Measurements from ENCODE around the gene CFAP251. TPM values are rescaled to one million over a fixed set of nuclear protein-coding genes. Genes with fewer than 3 reads are reported as not detected.
"Not testable (repeated sequence)": the region's sequence is repeated elsewhere in the genome, so short reads cannot be mapped to it uniquely, and the experiment has no call there.

The CFAP251 gene
- total and polyA plus RNA-seq, 3 donors from 2014 or later: 29.0 to 56.1 (median 41.5) TPM

DNA sequence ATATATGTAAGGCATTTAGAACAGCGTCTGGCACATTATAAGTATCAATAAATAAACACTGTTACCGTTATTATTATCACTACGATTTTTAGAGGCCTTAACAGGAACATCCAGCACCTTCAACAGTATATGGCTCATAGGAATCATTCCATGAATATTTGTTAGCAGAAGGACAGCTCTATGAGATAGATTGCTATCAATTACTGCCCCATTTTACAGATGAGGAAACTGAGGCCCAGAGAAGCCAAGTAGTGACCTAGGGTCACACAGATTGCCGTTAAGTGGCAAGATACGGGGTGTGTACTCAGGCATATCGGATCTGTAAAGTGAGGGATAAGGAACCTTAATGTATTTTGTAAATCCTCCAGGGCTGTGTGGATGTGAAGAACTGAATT is 30.3 kb upstream of the CFAP251 start:
- Histone ChIP-seq H3K36me3 (ENCODE audit: low read depth, missing control alignments) (no peaks in the 10 kb centered on the region), H3K27me3 (no peaks in the 10 kb centered on the region), H3K4me1 (peaks cover 11% of the 10 kb centered on the region), H3K27ac (peak overlapping the region in 1 of 2 donors; percentile 77), H3K4me3 (peak overlapping the region; percentile 71 to 84), H3K9me3 (no peaks in the 10 kb centered on the region)
- WGBS, 2 donors: 27 to 31% methylated on average over 6 of the region's 6 CpGs
- intact Hi-C loops (cut with DNase I; ENCODE audit: low total_unique reads): no loop called here
- TF ChIP-seq, protein P1, sequence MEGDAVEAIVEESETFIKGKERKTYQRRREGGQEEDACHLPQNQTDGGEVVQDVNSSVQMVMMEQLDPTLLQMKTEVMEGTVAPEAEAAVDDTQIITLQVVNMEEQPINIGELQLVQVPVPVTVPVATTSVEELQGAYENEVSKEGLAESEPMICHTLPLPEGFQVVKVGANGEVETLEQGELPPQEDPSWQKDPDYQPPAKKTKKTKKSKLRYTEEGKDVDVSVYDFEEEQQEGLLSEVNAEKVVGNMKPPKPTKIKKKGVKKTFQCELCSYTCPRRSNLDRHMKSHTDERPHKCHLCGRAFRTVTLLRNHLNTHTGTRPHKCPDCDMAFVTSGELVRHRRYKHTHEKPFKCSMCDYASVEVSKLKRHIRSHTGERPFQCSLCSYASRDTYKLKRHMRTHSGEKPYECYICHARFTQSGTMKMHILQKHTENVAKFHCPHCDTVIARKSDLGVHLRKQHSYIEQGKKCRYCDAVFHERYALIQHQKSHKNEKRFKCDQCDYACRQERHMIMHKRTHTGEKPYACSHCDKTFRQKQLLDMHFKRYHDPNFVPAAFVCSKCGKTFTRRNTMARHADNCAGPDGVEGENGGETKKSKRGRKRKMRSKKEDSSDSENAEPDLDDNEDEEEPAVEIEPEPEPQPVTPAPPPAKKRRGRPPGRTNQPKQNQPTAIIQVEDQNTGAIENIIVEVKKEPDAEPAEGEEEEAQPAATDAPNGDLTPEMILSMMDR (IDR thresholded peaks at IDR 0.05): no peak
- TF ChIP-seq POLR2A (IDR thresholded peaks at IDR 0.05): no peak
- DNase-seq: no peak

DNA sequence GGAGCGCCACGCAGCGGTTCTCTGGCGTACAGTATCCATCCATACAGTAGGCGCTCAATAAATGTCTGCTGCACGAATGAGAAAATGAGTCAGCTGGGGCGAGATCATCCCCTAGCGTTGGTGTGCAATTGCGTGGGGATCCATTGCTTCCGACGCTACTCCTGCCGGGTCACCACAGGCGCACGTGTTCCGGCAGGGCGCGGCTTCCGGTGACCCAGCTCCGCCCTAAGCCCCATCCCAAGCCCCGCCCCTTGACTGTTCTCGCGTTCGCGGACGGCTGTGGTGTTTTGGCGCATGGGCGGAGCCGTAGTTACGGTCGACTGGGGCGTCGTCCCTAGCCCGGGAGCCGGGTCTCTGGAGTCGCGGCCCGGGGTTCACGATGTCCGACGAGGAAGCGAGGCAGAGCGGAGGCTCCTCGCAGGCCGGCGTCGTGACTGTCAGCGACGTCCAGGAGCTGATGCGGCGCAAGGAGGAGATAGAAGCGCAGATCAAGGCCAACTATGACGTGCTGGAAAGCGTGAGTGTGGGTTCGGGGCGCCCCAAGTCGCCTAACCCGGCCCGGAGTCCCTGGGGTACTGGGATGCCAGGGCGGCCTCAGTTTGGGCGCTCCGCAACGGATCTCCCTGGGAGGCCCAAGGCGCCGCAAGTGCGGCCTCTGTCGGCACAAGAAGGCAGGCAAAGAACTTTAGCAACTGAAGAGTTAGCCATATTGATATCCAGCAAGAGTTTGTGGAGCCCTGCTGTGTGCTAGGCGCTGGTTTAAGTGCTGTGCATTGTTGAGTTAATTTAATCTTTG is 29.7 kb upstream of the CFAP251 start, which contains the start of gene PSMD9:
Gene PSMD9 (plus strand): TSS at position 313 of the 796 bp plus-strand sequence. CDS start 67 bp downstream, at position 380.
- DNase-seq: peak; percentile 98
- H3K27ac ChIP-seq: peak within 1 kb of the TSS; percentile 77 to 93
- H3K4me1 ChIP-seq: peaks cover 11% of the 10 kb centered on the region
- 0 to 1% methylated on average over 26 to 54 of the region's 67 CpGs for WGBS, 2 donors
- peak within 1 kb of the TSS; percentile 71 to 84 for H3K4me3 ChIP-seq
- H3K27me3 ChIP-seq: no peaks in the 10 kb centered on the region
- intact Hi-C loops (cut with DNase I; ENCODE audit: low total_unique reads): no loop called here
- TF ChIP-seq POLR2A (IDR thresholded peaks at IDR 0.05): no peak
- TF ChIP-seq, protein P1 (IDR thresholded peaks at IDR 0.05): peak; percentile 37 to 60 (median 40)
- H3K36me3 ChIP-seq (ENCODE audit: low read depth, missing control alignments): no peaks in the 10 kb centered on the region
- H3K9me3 ChIP-seq: no peaks in the 10 kb centered on the region

DNA sequence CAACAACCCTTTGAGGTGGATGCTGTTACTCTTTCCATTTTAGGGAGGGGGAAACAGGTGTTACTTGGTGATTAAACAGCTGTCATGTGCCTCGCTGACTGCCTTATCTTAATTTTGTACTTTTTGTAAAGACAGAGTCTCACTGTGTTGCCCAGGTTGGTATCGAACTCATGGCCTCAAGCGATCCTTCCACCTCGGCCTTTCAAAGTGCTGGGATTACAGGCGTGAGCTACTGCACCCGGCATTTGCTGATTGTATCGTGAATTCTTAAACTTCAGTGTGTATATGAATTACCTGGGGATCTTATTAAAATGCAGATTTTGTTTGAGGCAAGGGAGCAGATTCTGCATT is 29.1 kb upstream of the CFAP251 start:
- WGBS, 2 donors: 1 to 3% methylated on average over 7 of the region's 7 CpGs
- Histone ChIP-seq H3K4me1 (peaks cover 14% of the 10 kb centered on the region), H3K27me3 (no peaks in the 10 kb centered on the region), H3K4me3 (peak overlapping the region; percentile 71 to 84), H3K9me3 (no peaks in the 10 kb centered on the region), H3K27ac (peak overlapping the region; percentile 77 to 93), H3K36me3 (ENCODE audit: low read depth, missing control alignments) (no peaks in the 10 kb centered on the region)
- TF ChIP-seq POLR2A (IDR thresholded peaks at IDR 0.05): no peak
- TF ChIP-seq, protein P1 (IDR thresholded peaks at IDR 0.05): no peak
- DNase-seq: no peak
- intact Hi-C loops (cut with DNase I; ENCODE audit: low total_unique reads): no loop called here

GRCh38 chr12:121889661-121890060 is 28.7 kb upstream of the CFAP251 start:
- H3K27ac ChIP-seq; H3K36me3 ChIP-seq (ENCODE audit: low read depth, missing control alignments); H3K27me3 ChIP-seq; DNase-seq; H3K9me3 ChIP-seq; intact Hi-C loops (cut with DNase I; ENCODE audit: low total_unique reads): not testable (repeated sequence)
- Histone ChIP-seq H3K4me1 (peaks cover 14% of the 10 kb centered on the region), H3K4me3 (peak overlapping the region; percentile 71 to 84)
- 42 to 51% methylated on average over 6 of the region's 6 CpGs for WGBS, 2 donors

DNA sequence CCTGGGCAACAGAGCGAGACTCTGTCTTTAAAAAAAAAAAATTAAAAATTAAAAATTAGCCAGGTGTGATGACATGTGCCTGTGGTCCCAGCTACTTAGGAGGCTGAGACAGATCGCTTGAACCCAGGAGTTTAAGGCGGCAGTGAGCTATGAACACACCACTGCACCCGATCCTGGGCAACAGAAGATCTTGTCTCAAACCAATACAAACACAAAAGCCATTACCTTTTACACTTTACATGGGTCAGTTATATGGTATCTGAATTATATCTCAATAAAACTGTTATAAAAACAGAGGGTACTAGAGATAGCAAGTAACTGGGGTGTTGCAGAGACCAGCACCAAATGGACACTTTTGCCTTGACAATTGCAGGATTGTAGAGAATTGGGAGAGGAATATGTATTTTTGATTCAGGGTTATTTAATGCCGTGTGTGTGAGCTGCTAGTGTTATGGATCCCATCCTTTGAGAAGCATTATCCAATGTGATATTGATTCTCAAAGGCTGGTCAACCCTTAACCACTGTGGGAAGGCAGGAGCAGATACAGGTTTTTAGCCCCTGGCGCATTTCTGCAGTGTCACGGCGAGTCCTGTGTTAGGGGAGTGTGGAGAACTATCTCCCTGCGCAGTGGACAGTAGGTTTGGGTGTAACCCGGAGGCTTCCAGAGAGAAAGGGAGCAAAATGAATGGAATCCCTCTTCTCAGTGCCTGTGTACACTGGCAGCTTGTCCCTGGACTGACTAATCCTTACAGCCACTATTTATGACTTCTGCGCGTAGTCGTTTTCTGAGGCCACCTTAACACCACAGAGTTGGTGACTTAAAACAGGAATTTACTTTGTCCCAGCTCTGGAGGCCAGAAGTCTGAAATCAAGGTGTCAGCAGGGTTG is 25.5 kb upstream of the CFAP251 start:
- TF ChIP-seq, protein P1 (IDR thresholded peaks at IDR 0.05): no peak
- TF ChIP-seq POLR2A (IDR thresholded peaks at IDR 0.05): no peak
- WGBS, 2 donors: 87 to 90% methylated on average over 10 to 13 of the region's 13 CpGs
- Histone ChIP-seq H3K36me3 (ENCODE audit: low read depth, missing control alignments) (no peaks in the 10 kb centered on the region), H3K4me3 (no peak overlapping the region), H3K27me3 (no peaks in the 10 kb centered on the region), H3K4me1 (peaks cover 14% of the 10 kb centered on the region), H3K9me3 (no peaks in the 10 kb centered on the region), H3K27ac (no peak overlapping the region)
- intact Hi-C loops (cut with DNase I; ENCODE audit: low total_unique reads): no loop called here
- no peak for DNase-seq
